AG09309 (cell line): ENCODE results near the gene FAP.

ENCODE experiments used
- DNase-seq: peaks from one replicate; pipeline ENCODE4 v3.0.0-alpha.2; 2010; ENCODE audit warnings: low read depth
- H3K4me3 ChIP-seq: 2 replicates; pipeline ENCODE4 v1.5.1; 2011; ENCODE audit warnings: mild to moderate bottlenecking, low read depth, low read length, moderate library complexity; ENCODE audit not compliant: control insufficient read depth
- TF ChIP-seq, protein P1 (sequence below): IDR thresholded peaks from 2 replicates; pipeline ENCODE4 v1.5.1; 2011; ENCODE audit warnings: mild to moderate bottlenecking, low read depth, low read length, inconsistent platforms; ENCODE audit not compliant: insufficient read depth, control insufficient read depth; ENCODE audit errors: missing control alignments

Gene FAP

DNA sequence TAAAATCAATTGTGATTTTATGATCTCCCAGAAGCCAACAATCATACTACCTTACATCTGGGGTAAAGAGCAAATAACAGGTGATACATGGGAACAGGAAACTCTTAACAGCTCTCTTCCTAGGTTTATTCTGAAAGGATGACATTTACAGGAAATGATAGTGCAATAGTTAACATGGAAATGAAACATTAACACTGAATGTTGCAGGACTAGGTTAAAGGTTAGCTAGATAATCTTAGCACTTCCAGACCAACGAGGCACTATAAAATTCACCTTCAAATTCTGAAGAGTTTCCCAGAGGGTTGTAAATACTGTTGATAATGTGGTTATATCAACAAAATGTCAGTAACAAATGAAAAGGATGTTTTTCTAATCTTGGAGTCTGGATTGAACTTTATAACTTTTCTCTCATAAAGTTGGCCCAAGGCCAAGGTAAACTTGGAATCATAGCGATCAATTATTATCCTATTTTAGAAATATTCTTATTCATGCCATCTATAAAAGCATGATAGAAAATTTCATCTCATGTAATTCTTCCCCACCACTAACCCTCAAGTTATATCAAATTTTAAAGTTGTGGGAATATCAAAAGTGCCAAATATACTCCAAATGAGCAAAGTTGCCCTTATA lies 58.3 kb downstream of the FAP start:
- no peak overlapping the region for H3K4me3 ChIP-seq
- no peak for DNase-seq
- TF ChIP-seq, protein P1, sequence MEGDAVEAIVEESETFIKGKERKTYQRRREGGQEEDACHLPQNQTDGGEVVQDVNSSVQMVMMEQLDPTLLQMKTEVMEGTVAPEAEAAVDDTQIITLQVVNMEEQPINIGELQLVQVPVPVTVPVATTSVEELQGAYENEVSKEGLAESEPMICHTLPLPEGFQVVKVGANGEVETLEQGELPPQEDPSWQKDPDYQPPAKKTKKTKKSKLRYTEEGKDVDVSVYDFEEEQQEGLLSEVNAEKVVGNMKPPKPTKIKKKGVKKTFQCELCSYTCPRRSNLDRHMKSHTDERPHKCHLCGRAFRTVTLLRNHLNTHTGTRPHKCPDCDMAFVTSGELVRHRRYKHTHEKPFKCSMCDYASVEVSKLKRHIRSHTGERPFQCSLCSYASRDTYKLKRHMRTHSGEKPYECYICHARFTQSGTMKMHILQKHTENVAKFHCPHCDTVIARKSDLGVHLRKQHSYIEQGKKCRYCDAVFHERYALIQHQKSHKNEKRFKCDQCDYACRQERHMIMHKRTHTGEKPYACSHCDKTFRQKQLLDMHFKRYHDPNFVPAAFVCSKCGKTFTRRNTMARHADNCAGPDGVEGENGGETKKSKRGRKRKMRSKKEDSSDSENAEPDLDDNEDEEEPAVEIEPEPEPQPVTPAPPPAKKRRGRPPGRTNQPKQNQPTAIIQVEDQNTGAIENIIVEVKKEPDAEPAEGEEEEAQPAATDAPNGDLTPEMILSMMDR, result no peak

DNA sequence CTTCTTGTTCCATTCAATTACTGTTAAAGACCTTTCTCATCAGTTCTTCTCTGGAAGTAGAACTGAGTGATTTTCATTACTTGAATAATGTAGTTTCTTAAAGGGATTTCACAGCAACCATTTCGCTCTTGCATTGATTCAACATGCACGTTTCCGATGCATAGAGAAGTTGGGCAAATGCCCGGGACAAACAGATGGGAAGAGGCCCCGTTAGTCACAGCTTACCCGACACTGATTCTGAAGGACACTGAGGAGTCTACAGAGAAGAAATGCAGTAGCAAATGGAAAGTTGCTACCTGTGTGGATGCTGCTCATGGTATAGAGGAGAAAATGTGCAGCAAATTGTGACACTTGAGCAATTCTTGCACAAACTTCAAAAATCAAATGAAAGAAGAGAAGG lies 58.9 kb downstream of the FAP start:
- DNase-seq, result no peak
- TF ChIP-seq, protein P1, result no peak
- no peak overlapping the region for H3K4me3 ChIP-seq

DNA sequence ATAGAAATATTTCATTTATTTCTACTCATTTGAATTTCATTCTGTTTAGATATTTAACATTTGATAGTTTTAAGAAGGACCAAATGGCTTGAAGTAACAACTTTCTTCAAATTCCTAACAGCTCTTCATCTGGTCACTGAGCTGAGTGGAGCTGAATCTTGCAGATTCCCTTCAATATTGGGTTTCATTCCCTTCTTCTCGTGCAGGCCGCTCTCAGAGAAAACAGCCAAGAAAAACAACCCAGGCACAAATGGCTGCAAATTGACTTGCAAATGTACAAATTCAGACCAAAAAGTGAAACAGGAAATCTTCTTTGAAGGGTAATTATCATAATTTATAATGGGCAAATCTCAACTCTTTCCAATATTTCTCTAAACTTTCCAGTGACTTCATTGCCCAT lies 60.9 kb downstream of the FAP start:
- H3K4me3 ChIP-seq, result no peak overlapping the region
- DNase-seq, result no peak
- TF ChIP-seq, protein P1, result no peak

DNA sequence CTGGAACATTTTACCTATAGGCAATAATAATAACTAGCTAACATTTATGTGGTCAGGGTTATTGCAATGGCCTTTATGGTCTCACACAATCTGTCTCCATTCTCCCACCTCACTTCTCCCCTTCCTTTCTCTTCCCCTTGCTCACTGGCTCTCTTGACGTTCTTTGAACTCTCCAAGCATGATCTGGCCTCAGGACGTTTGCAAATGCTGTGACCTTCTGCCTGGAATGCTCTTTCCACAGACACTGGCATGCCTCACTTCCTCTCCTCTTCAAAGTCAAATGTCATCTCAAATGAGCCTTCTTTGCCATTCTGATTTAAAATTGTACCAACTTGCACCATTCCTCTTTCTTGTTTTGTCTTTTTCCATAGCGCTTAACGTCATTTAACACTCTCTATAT lies 65.9 kb downstream of the FAP start:
- DNase-seq, result no peak
- TF ChIP-seq, protein P1, result no peak
- no peak overlapping the region for H3K4me3 ChIP-seq

DNA sequence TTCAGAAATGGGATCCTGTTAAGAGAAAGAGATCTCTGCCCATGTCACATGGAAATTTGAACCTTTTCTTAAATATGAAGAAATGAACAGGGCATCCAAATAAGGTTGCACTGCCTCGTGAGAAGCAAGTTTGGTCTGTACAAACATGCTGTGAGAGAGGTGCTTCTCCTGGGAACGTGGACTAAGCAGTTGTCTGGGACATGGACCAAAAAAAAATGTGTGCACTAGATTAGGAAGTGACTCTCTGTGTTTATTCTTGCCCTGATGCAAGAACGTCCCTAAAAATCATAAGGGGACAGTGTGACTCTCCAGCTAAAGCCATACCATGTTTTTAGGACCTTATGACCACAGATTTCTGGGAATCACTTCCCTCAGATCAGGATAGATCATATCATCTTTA lies 67.5 kb downstream of the FAP start:
- TF ChIP-seq, protein P1, result no peak
- DNase-seq, result no peak
- no peak overlapping the region for H3K4me3 ChIP-seq

DNA sequence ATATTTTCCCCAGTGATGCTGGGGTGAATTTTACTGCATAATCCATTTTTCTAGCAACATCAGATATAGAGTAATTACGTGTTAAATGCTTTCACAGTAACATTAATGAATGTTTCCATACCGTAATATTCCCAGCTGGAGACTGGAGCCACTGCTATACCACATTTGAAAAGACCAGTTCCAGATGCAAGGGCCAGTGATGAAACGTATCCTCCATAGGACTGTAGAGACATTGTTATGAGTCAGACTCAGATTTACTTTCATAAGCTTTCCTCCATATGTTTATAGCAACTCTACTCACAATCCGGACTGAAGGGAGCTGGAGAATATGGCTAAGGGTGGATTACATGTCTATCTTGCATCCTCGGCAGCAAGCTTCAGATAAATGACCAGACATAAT lies 68.5 kb downstream of the FAP start:
- TF ChIP-seq, protein P1, result no peak
- no peak for DNase-seq
- H3K4me3 ChIP-seq, result no peak overlapping the region

DNA sequence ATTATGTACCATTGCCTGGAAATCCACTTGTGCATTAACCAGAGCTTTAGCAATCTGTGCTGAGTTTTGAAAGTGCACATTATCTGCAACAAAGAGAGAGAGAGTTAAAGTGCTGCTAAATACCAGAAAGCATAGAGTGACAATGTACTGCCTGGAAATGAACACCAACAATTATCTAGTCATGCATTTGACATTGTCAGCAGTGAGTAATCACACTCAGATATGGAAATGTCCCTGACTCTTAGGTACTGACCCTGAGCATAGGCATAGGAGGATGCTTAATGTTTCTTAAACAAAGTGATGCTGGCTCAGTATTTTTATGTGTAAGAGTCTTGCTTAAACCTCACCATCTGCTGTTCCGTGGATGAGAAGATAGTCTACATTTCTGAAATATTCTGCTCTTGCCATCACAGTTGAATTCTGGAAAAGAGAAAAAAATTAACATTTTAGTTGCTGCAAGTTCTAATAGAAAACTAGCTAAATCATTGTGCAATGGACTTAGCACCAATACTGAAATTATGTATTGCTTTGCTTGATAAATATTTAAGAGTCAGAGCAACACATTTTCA lies 70.4 kb downstream of the FAP start:
- TF ChIP-seq, protein P1, result no peak
- no peak overlapping the region for H3K4me3 ChIP-seq
- no peak for DNase-seq
